OCI-LY7 (cell line): ENCODE results near the gene ABHD12B. TPM values are rescaled to one million over a fixed set of nuclear protein-coding genes. Genes with fewer than 3 reads are reported as not detected.

Source experiments
- BruUV-seq: library from RNA; stranded (reverse); fragments of 400-500 nt; replicated peaks from 2 replicates; lab custom pipeline; 2021; lab: Mats Ljungman, UMichigan
- CTCF ChIA-PET: fragments of 300-600 bp; sonication (Branson Sonifier 250); formaldehyde crosslinking; loops from one replicate; lab custom pipeline; 2022; ENCODE audit warnings: antibody characterized with exemption; ENCODE audit not compliant: unreplicated experiment; lab: Charles Lee
- POLR2A ChIA-PET: fragments of 300-600 bp; sonication (Branson Sonifier 250); formaldehyde crosslinking; loops from one replicate; lab custom pipeline; 2022; ENCODE audit warnings: antibody characterized with exemption; lab: Charles Lee
- DNase-seq: peaks from one replicate; pipeline ENCODE4 v3.0.0-alpha.2; 2015; ENCODE audit warnings: low spot score
- H2AFZ ChIP-seq: fragments of 200-600 bp; sonication (generic), shearing (Covaris generic); 2 replicates; pipeline ENCODE4 v1.6.1; 2014; ENCODE audit warnings: mild to moderate bottlenecking, antibody characterized with exemption, low read length, moderate library complexity
- H3K27ac ChIP-seq: fragments of 200-600 bp; sonication (generic); 2 replicates; pipeline ENCODE4 v1.5.1; 2014; ENCODE audit warnings: mixed run types, low read depth, mild to moderate bottlenecking, moderate library complexity, low read length, inconsistent platforms; ENCODE audit not compliant: poor library complexity, severe bottlenecking
- H3K36me3 ChIP-seq: fragments of 200-600 bp; sonication (generic); 2 replicates; pipeline ENCODE4 v1.6.1; 2014; ENCODE audit warnings: mild to moderate bottlenecking, antibody characterized with exemption, low read length, moderate library complexity, mixed read lengths; ENCODE audit not compliant: insufficient read depth
- H3K4me1 ChIP-seq: fragments of 200-600 bp; sonication (generic); 2 replicates; pipeline ENCODE4 v1.5.1; 2014; ENCODE audit warnings: mild to moderate bottlenecking, low read length; ENCODE audit not compliant: insufficient read depth, poor library complexity, severe bottlenecking
- H3K4me2 ChIP-seq: fragments of 200-600 bp; sonication (generic); 2 replicates; pipeline ENCODE4 v1.6.1; 2014; ENCODE audit warnings: mild to moderate bottlenecking, low read length
- H3K4me3 ChIP-seq: fragments of 200-600 bp; sonication (generic); 2 replicates; pipeline ENCODE4 v1.5.1; 2014; ENCODE audit warnings: mild to moderate bottlenecking, low read depth, low read length; ENCODE audit not compliant: poor library complexity, severe bottlenecking
- H3K79me2 ChIP-seq: fragments of 200-600 bp; sonication (generic); 2 replicates; pipeline ENCODE4 v1.6.1; 2016; ENCODE audit warnings: low read depth, mild to moderate bottlenecking, low read length, moderate library complexity, mixed read lengths; ENCODE audit not compliant: insufficient read depth
- H3K9me2 ChIP-seq: fragments of 200-600 bp; sonication (generic); 2 replicates; pipeline ENCODE4 v1.6.1; 2016; ENCODE audit warnings: mild to moderate bottlenecking, low read length, mixed read lengths; ENCODE audit not compliant: insufficient read depth
- H3K9me3 ChIP-seq: fragments of 200-600 bp; sonication (generic); 2 replicates; pipeline ENCODE4 v1.6.1; 2014; ENCODE audit warnings: mild to moderate bottlenecking, mixed run types, low read length, mixed read lengths
- H4K20me1 ChIP-seq: fragments of 200-600 bp; sonication (generic); 2 replicates; pipeline ENCODE4 v1.6.1; 2014; ENCODE audit warnings: mild to moderate bottlenecking, antibody characterized with exemption, low read length, moderate library complexity, mixed read lengths; ENCODE audit not compliant: insufficient read depth
- CTCF ChIP-seq: fragments of 200-600 bp; sonication (generic); conservative IDR thresholded peaks from 2 replicates; pipeline ENCODE4 v1.5.1; 2014; ENCODE audit warnings: mild to moderate bottlenecking, antibody characterized with exemption, low read length, moderate library complexity, mixed read lengths
- EZH2phosphoT487 ChIP-seq: fragments of 200-600 bp; sonication (generic); IDR thresholded peaks from 2 replicates; pipeline ENCODE4 v1.6.1; 2018; ENCODE audit warnings: low read depth, borderline replicate concordance, mild to moderate bottlenecking, mixed run types, antibody characterized with exemption, low read length, moderate library complexity, mixed read lengths
- intact Hi-C: fragments of 100-400 bp; cut with micrococcal nuclease; formaldehyde crosslinking; loops from one replicate; pipeline ENCODE4 v1.10.0; 2022; ENCODE audit not compliant: unreplicated experiment
- total RNA-seq, 2 experiments: library from RNA; depleted of rRNA in 1 of 2; stranded (reverse); fragments of >200 nt in 1 of 2; shearing (Covaris generic) in 1 of 2; gene quantifications; 2 replicates each; pipeline ENCODE4 v1.2.3, GENCODE V29; 2014 to 2022

ABHD12B gene
- total RNA-seq, 2 experiments from 2014 or later: 6.8 to 9.0 TPM

DNA sequence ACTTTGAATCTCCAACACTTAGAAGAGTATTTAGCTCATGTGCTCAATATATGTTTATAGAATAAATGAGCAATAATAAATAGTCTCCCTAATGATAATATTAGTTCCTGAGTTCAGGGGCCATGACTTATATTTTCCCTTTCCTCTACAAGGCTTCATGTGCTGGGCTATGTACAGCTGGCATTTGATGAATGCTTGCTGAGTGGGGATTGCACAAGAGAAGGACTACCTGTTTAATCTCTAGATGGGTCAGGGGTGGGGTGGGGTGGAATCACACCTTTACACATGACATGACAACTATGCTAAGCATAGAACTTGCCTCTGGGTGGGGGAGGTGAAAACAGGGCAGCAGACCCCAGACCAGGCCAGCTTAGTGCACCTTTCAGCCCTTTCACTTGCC lies 7.6 kb upstream of the ABHD12B start:
- CTCF ChIA-PET: interaction anchor here (0.5 kb wide), 1 partner anchor 130 kb away, joined by 3 read pairs; no protein-coding TSS in a partner anchor
- Histone ChIP-seq H3K79me2 (no peaks in the 10 kb centered on the region), H3K36me3 (no peaks in the 10 kb centered on the region), H3K4me2 (no peak overlapping the region), H2AFZ (no peak overlapping the region), H3K27ac (no peak overlapping the region), H4K20me1 (no peaks in the 10 kb centered on the region), H3K4me3 (no peak overlapping the region), H3K9me3 (no peaks in the 10 kb centered on the region), H3K9me2 (no peaks in the 10 kb centered on the region), H3K4me1 (peaks cover 28% of the 10 kb centered on the region)
- TF ChIP-seq EZH2phosphoT487: no peak
- no peak for TF ChIP-seq CTCF
- no TSS peak for BruUV-seq
- intact Hi-C loops: loop anchor here (5.0 kb wide), 2 partner anchors 152 to 552 kb away; partner anchors contain the start of genes DMAC2L and L2HGDH
- POLR2A ChIA-PET: interaction anchor here (1.4 to 1.5 kb wide), 2 partner anchors 38 to 41 kb away, joined by 4 read pairs; no protein-coding TSS in a partner anchor
- DNase-seq: no peak

- Histone ChIP-seq H3K9me3 (no peaks in the 10 kb centered on the region), H3K4me2 (no peak overlapping the region), H3K9me2 (no peaks in the 10 kb centered on the region), H3K4me1 (peaks cover 22% of the 10 kb centered on the region), H3K27ac (no peak overlapping the region), H3K79me2 (no peaks in the 10 kb centered on the region), H2AFZ (0 out of 2 replicates have a peak overlapping the region, but pooled peaks have one; percentile 15), H3K36me3 (no peaks in the 10 kb centered on the region), H3K4me3 (no peak overlapping the region), H4K20me1 (no peaks in the 10 kb centered on the region)
- intact Hi-C loops: loop anchor here (5.0 kb wide), 2 partner anchors 153 to 553 kb away; partner anchors contain the start of genes DMAC2L and L2HGDH
- POLR2A ChIA-PET: interaction anchor here (0.6 to 2.6 kb wide), 5 partner anchors 10 to 72 kb away, joined by 3 to 8 read pairs (median 4); no protein-coding TSS in a partner anchor
- DNase-seq: no peak
- no TSS peak for BruUV-seq
- TF ChIP-seq CTCF (no peak), EZH2phosphoT487 (no peak)
- CTCF ChIA-PET: no interaction called here
These were observed 6.9 kb upstream of the ABHD12B start for GRCh38 chr14:50864946-50865345.

- Histone ChIP-seq H3K4me2 (no peak overlapping the region), H3K9me3 (no peaks in the 10 kb centered on the region), H3K4me1 (peaks cover 18% of the 10 kb centered on the region), H2AFZ (peak overlapping the region; percentile 54; the same call in 1 of the 2 replicates), H3K4me3 (no peak overlapping the region), H4K20me1 (no peaks in the 10 kb centered on the region), H3K36me3 (no peaks in the 10 kb centered on the region), H3K27ac (no peak overlapping the region), H3K79me2 (no peaks in the 10 kb centered on the region), H3K9me2 (no peaks in the 10 kb centered on the region)
- TF ChIP-seq EZH2phosphoT487: no peak
- TF ChIP-seq CTCF: no peak
- BruUV-seq: no TSS peak
- CTCF ChIA-PET: no interaction called here
- POLR2A ChIA-PET: interaction anchor here (0.6 to 2.6 kb wide), 6 partner anchors 9 to 186 kb away, joined by 3 to 8 read pairs (median 4); no protein-coding TSS in a partner anchor
- DNase-seq: no peak
- intact Hi-C loops: no loop called here
These were observed 6.3 kb upstream of the ABHD12B start for GRCh38 chr14:50865391-50866076.
